ENCODE measurements around the gene VRK3.
A peak's percentile ranks its signal among the peaks of the same experiment; 100 is the strongest.
"Not testable (repeated sequence)": the region's sequence is repeated elsewhere in the genome, so short reads cannot be mapped to it uniquely, and the experiment has no call there.

The VRK3 gene

DNA sequence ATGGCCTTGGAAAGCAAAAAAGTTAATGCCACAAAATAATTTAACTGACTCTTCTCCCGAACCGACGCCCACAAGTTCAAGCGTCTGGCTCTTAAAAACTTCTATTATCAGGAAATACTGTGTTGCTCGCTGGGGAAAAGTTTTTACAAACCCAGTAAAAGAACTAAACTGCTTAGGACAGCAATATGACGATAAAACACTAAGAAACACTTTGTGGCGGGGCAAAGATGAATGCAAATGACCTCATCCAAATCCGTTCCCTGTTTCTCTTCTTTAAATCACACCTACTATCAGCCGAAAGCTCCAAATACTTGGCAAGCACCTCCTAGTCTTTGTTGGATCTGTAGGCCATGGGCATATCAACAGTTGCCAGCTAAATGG lies 69.1 kb downstream of the VRK3 start:
- no peak for DNase-seq (ENCODE audit: low read depth)

GRCh38 chr19:49954933-49955332 lies 70.2 kb downstream of the VRK3 start:
- DNase-seq (ENCODE audit: low read depth), result no peak

DNA sequence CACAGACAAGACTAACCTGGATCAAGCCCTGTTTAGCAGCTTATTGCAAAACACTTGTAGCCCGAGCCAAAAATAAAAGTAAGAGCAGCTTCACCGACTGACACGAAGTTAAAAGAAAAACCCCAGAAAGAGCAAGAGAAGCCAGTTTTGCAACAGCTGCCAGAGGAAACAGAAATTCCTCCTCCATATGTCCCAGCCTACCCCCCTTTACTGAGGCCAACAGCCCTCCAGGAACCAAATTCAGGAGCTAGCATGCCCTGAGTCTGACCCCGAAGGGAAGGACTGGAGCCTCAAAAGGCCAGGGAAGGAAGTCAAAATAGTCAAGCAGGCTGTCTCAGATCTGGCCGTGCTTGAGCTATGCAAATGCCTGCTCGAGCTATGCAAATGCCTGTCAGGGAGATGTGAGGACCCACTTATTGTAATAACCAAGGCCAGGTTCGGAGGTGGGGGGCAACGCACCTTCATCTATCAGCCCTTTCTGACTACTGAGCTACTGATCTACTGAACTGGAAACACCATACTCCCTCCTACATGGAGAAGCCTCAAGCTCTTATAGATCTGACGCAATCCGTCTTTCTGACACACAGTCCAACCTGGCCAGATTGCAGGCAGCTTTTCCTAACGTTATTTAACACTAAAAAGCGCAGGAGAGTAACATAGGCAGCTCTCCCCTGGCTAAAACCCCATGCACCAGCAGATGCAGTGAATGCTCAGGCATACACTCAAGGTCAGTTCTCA lies 70.9 kb downstream of the VRK3 start:
- DNase-seq (ENCODE audit: low read depth), result peak; percentile 25

- DNase-seq (ENCODE audit: low read depth), result no peak
Measured at GRCh38 chr19:49953416-49953815, 71.8 kb downstream of the VRK3 start.

GRCh38 chr19:49952906-49953305 lies 72.3 kb downstream of the VRK3 start:
- DNase-seq (ENCODE audit: low read depth), result no peak

DNA sequence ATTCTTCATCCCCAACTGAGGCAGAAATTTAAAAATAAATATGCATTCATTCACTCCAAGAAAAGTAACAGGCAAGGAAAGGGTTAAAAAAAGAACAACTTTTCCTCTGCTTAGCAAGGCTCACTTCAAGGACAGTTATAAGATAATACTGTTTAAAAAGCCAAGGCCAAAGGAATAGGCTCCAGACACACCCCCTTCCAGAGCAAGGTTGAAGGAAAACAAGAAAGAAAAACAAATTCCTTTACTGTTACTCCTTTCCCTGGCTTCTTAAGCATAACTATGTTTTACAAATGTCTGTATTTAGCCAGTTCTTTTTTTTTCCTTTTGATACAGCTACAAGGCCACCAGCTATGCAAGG lies 72.7 kb downstream of the VRK3 start:
- DNase-seq (ENCODE audit: low read depth), result peak; percentile 13

GRCh38 chr19:49951806-49952478 lies 73.2 kb downstream of the VRK3 start:
- DNase-seq (ENCODE audit: low read depth), result no peak

GRCh38 chr19:49950956-49951526 lies 74.1 kb downstream of the VRK3 start:
- DNase-seq (ENCODE audit: low read depth), result no peak

GRCh38 chr19:49950590-49950948 lies 74.6 kb downstream of the VRK3 start:
- no peak for DNase-seq (ENCODE audit: low read depth)

GRCh38 chr19:49949742-49950589 lies 75.2 kb downstream of the VRK3 start:
- DNase-seq (ENCODE audit: low read depth), result peak; percentile 26

GRCh38 chr19:49946415-49946814 lies 78.8 kb downstream of the VRK3 start:
- DNase-seq (ENCODE audit: low read depth), result no peak

DNA sequence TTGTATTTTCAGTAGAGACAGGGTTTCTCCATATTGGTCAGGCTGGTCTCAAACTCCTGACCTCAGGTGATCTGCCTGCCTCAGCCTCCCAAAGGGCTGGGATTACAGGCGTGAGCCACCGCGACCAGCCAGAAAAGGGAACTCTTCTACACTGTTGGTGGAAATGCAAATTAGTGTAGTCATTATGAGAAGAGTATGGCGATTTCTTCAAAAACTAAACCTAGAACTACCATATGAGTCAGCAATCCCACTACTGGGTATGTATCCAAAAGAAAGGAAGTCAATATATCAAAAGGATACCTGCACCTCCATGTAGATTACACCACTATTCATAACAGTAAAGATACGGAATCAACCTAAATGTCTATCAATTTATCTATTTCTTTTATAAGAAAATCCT lies 80.6 kb downstream of the VRK3 start:
- not testable (repeated sequence) for DNase-seq (ENCODE audit: low read depth)

DNA sequence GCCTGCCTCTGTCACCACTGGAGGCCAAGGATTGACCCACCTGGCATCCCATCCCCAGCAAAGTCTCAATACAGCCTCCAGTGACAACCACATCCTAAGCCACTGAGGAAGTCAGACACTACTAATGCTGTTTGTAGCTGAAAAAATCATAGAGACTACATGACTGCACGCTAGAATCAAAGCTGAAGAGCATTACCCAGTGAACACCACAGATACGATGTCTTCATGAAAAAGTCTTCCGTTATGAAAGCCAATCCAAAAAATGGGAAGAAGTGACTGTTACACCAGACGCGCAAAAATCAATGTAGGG lies 84.7 kb downstream of the VRK3 start:
- no peak for DNase-seq (ENCODE audit: low read depth)

DNA sequence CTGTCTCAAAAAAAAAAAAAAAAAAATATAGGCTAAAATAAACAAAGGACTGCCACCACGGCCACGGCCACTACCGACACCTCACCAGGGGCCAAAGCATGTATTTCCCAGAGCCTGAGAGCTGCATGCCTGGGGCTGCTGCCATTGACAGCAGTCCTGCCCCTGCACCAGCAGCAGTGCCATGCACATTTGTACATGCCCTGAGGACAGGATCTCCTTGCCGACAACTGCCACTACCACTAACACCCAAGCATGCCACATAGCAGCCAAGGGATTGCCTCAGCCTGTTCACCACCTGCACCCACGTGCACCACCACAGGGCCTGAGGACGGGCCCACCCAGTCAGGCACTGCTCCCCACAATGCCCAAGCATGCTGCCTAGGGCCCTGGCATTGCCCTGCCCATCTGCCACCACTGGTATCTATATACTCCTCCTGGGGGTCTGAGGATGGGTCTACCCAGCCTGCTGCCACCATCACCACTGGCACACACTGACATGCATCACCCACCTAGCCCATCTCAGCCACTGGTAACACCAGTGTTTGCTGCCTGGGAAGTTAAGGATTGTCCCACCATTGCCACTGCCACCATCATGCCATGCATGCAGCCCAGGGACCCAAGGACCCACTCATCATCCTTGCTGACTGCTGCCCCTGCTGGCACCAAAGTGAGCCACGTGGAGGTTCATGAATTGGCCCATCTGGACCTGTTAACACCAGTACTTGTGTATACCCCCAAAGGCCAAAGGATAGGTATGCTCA lies 85.3 kb downstream of the VRK3 start:
- no peak for DNase-seq (ENCODE audit: low read depth)

GRCh38 chr19:49938662-49939061 lies 86.5 kb downstream of the VRK3 start:
- no peak for DNase-seq (ENCODE audit: low read depth)

DNA sequence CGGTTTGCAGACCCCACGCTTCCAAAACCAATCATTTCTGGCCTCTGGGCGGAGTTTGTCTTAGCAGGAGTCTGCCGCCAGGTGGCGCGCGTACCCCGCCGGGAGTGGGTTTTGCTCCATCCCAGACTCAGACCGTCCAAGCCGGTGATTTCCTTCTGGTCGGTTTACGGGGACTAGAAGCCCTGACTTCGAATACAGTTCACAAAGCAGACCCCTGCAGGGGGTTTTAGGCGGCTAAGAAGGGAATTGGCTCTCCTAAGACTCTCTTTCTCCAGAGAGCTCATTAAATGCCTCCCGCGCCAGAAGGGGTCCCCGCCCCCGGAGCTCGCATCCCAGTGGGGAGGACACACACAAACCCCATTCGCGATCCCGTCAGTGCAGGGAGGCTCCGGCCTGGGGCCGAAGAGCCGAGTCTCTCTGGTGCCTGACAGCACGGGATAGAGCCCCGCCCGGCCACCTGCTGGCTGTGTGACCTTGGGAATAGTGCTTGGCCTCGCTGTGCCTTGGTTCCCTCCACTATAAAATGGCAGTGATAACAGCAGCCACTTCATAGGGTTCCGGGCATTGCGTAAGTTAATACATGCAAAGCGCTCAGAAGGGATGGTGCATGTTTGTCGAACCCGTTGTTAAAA lies 87.3 kb downstream of the VRK3 start:
- peak; percentile 71 for DNase-seq (ENCODE audit: low read depth)

GRCh38 chr19:49936549-49936948 lies 88.6 kb downstream of the VRK3 start:
- DNase-seq (ENCODE audit: low read depth), result no peak

- DNase-seq (ENCODE audit: low read depth), result no peak
Measured at GRCh38 chr19:49933643-49934042, 91.5 kb downstream of the VRK3 start.

DNA sequence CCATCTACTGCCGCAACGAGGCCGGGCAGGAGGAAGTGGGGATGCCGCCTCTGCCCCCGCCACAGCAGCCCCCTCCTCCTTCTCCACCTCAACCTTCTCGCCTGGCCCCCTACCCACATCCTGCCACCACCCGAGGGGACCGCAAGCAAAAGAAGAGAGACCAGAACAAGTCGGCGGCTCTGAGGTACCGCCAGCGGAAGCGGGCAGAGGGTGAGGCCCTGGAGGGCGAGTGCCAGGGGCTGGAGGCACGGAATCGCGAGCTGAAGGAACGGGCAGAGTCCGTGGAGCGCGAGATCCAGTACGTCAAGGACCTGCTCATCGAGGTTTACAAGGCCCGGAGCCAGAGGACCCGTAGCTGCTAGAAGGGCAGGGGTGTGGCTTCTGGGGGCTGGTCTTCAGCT lies 92.4 kb downstream of the VRK3 start:
- no peak for DNase-seq (ENCODE audit: low read depth)

DNA sequence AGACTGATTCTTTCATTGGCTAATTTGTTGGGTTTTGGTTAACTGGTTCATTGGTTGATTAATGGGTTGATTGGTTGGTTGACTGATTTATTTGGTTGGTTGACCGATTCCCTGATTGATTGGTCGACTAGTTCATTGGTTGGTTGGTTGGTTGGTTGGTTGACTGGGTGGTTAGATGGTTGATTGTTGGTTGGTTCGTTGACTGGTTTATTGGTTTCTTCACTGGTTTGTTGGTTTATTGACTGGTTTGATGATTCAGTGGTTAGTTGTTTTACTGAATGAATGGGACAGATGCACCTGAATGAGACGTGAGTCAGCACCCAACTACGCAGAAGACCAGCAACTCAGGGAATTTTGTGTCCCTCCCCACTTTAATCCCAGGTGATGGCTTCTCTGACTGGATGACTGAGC lies 93.1 kb downstream of the VRK3 start:
- DNase-seq (ENCODE audit: low read depth), result no peak

DNA sequence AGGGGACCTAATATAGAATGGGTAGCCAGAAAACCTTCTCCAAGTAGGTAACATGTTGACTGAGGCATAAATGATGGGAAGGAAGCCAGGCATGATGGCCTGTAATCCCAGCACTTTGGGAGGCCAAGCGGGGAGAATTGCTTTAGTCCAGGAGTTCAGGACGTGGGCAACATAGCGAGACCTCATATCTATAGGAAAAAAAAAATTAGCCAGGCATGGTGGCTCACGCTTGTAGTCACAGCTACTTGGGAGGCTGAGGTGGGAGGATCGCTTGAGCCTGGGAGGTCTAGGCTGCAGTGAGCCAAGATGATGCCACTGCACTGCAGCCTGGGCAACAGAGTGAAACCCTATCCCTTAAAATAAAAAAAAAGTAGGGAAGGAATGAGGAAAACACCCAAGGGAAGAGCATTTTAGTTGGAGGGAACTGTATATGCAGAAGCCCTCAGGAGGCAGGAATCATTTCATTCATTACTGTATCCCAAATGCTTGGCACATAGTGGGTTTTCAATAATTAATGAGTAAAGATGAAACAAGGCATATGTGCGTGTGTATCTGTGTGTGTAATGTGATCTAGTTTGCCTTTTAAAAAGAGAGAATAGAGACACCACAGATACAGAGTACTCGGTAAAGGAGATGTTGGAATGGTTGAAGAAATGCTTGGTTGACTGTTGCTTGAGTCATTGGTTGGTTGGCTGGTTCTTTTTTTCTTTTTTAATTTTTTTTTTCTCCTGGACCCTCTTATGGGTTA lies 93.7 kb downstream of the VRK3 start:
- no peak for DNase-seq (ENCODE audit: low read depth)

All from EH (cell line).